Measurements from ENCODE around the gene CLASP1. TPM values are rescaled to one million over a fixed set of nuclear protein-coding genes. Genes with fewer than 3 reads are reported as not detected.
"Not testable (repeated sequence)": the region's sequence is repeated elsewhere in the genome, so short reads cannot be mapped to it uniquely, and the experiment has no call there.

CLASP1 gene
- total RNA-seq, 6 experiments from 2014 or later, result 38.2 to 49.0 (median 41.1) TPM

DNA sequence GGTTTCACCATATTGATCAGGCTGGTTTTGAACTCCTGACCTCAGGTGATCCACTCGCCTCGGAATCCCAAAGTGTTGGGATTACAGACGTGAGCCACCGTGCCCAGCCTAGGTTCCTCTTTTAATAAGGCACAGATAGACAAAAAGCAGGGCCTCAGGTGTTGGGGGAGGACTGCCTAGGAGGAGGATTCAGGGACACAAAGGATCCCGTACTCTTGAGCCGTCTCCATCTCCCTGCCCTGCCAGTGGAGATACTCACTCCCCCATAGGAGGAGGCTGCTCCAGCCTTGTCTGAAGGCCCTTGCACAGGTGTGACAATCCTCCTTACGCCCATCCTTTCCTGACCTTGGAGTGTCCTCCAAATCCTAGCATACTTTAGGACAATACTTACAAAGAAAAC lies 332.3 kb downstream of the CLASP1 start:
- no peak overlapping the region for H3K27ac Mint-ChIP-seq
- no peaks in the 10 kb centered on the region for H3K36me3 Mint-ChIP-seq (ENCODE audit: low read depth)
- H3K27me3 Mint-ChIP-seq (ENCODE audit: insufficient read depth), result peaks cover 27% of the 10 kb centered on the region
- H3K9me3 Mint-ChIP-seq, result no peaks in the 10 kb centered on the region
- TF ChIP-seq CTCF (IDR thresholded peaks at IDR 0.05), result no peak
- no peaks in the 10 kb centered on the region for H3K4me1 Mint-ChIP-seq (ENCODE audit: low read depth)
- DNase-seq, result no peak
- no peak overlapping the region for H3K4me3 Mint-ChIP-seq

DNA sequence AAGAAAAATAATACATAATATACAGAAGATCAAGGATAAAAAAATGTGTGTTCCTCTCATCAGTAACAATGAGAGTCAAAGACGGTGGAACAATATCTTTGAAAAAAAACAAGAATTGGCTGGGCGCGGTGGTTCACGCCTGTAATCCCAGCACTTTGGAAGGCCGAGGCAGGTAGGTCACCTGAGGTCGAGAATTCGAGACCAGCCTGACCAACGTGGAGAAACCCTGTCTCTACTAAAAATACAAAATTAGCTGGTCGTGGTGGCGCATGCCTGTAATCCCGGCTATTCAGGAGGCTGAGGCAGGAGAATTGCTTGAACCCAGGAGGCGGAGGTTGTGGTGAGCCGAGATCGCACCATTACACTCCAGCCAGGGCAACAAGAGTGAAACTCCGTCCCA lies 335.6 kb downstream of the CLASP1 start:
- not testable (repeated sequence) for H3K9me3 Mint-ChIP-seq; H3K4me3 Mint-ChIP-seq; DNase-seq; H3K4me1 Mint-ChIP-seq (ENCODE audit: low read depth); H3K27ac Mint-ChIP-seq; H3K36me3 Mint-ChIP-seq (ENCODE audit: low read depth)
- peaks cover 11% of the 10 kb centered on the region for H3K27me3 Mint-ChIP-seq (ENCODE audit: insufficient read depth)

GRCh38 chr2:121309801-121310200 lies 339.5 kb downstream of the CLASP1 start:
- no peak for TF ChIP-seq CTCF (IDR thresholded peaks at IDR 0.05)
- Mint-ChIP-seq H3K36me3 (ENCODE audit: low read depth) (no peaks in the 10 kb centered on the region), H3K27me3 (ENCODE audit: insufficient read depth) (peaks cover 18% of the 10 kb centered on the region), H3K4me3 (no peak overlapping the region), H3K9me3 (no peaks in the 10 kb centered on the region), H3K27ac (no peak overlapping the region), H3K4me1 (ENCODE audit: low read depth) (no peaks in the 10 kb centered on the region)
- DNase-seq, result no peak

DNA sequence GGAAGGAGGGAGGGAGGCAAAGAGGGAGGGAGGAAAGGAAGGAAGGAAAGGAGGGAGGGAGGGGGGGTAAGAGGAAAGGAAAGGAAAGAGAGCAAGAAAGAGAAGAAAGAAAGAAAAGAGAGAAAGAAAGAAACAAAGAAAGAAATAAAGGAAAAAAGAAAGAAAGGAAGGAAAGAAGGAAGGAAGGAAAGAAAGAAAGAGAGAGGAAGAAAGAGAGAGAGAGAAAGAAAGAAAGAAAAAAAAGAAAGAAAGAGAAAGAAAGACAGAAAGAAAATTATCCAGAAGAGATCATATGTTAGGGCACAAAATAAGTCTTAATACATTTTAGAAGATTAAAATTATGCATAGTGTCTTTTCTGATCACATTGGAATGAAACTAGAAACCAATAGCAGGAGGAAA lies 339.9 kb downstream of the CLASP1 start:
- no peaks in the 10 kb centered on the region for H3K36me3 Mint-ChIP-seq (ENCODE audit: low read depth)
- DNase-seq, result no peak
- H3K9me3 Mint-ChIP-seq, result no peaks in the 10 kb centered on the region
- H3K27ac Mint-ChIP-seq, result no peak overlapping the region
- peaks cover 18% of the 10 kb centered on the region for H3K27me3 Mint-ChIP-seq (ENCODE audit: insufficient read depth)
- no peak for TF ChIP-seq CTCF (IDR thresholded peaks at IDR 0.05)
- no peaks in the 10 kb centered on the region for H3K4me1 Mint-ChIP-seq (ENCODE audit: low read depth)
- no peak overlapping the region for H3K4me3 Mint-ChIP-seq

- no peaks in the 10 kb centered on the region for H3K36me3 Mint-ChIP-seq (ENCODE audit: low read depth)
- no peak overlapping the region for H3K27ac Mint-ChIP-seq
- TF ChIP-seq CTCF (IDR thresholded peaks at IDR 0.05), result no peak
- no peaks in the 10 kb centered on the region for H3K4me1 Mint-ChIP-seq (ENCODE audit: low read depth)
- no peaks in the 10 kb centered on the region for H3K9me3 Mint-ChIP-seq
- H3K4me3 Mint-ChIP-seq, result no peak overlapping the region
- H3K27me3 Mint-ChIP-seq (ENCODE audit: insufficient read depth), result peaks cover 18% of the 10 kb centered on the region
- DNase-seq, result no peak
These were observed 342.2 kb downstream of the CLASP1 start for GRCh38 chr2:121307048-121307447.

GRCh38 chr2:121304941-121305340 lies 344.3 kb downstream of the CLASP1 start:
- H3K4me1 Mint-ChIP-seq (ENCODE audit: low read depth), result no peaks in the 10 kb centered on the region
- no peak overlapping the region for H3K4me3 Mint-ChIP-seq
- no peak overlapping the region for H3K27ac Mint-ChIP-seq
- peaks cover 28% of the 10 kb centered on the region for H3K27me3 Mint-ChIP-seq (ENCODE audit: insufficient read depth)
- DNase-seq, result no peak
- no peaks in the 10 kb centered on the region for H3K9me3 Mint-ChIP-seq
- no peak for TF ChIP-seq CTCF (IDR thresholded peaks at IDR 0.05)
- H3K36me3 Mint-ChIP-seq (ENCODE audit: low read depth), result no peaks in the 10 kb centered on the region

Measured in HFFc6 (cell line).